ENCODE results near the gene KCNJ6.

DNA sequence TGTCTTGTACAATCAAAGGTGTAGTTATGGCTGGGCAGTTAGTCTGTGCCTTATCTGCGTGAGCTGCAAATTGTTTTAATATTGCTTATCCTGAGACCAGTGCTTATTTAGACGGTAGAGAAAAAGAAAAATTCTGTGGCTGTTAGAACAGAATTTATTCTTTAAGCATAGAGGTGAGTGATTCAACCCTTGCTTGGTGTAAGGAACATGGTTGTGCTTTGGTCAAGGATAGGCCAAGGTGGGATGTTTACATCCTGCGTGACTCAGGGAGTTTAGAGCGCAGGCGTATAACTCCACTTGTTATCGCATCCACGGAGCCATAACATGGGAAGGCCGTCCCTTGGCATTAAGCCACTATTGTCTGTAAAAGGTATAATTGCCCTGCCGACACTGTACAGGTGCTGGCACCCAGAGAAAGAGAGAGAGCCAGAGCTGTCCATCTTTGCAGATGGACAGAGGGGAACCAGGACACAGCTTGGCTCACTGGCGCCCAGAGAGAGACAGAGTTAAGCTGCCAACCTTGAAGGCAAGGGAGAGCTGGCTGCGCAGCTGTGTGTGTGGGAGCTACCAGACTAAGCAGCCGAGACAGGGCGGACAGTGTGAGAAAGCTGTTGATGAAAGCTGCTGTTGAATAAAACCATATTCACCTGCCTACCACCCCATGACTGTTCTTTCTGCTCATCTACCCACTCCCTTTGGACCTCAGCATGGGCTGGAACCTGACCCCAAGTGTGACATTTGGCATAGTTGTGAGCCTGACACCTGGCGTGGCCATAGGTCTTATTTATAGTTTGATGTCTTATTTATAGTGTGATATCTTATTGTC, 349.3 kb downstream of the KCNJ6 start:
- no peak for TF ChIP-seq MXI1 (IDR thresholded peaks at IDR 0.05; ENCODE audit: low read depth, low read length)
- TF ChIP-seq ZNF24 (IDR thresholded peaks at IDR 0.05), result no peak
- TF ChIP-seq CTCF (IDR thresholded peaks at IDR 0.05 in 2 of 3, conservative IDR thresholded peaks at IDR 0.05 in 1 of 3; ENCODE audit: control insufficient read depth in 2 of 3, extremely low read depth in 1 of 3, insufficient read depth in 1 of 3, low read depth in 3 of 3, low read length in 3 of 3), result no peak
- TF ChIP-seq YY1 (IDR thresholded peaks at IDR 0.05; ENCODE audit: low read depth, low read length), result no peak
- no peak for TF ChIP-seq HDAC2 (IDR thresholded peaks at IDR 0.05)

Measured in GM12878 (cell line).